GM21390 (cell line): ENCODE measurements around the gene AP1M2.
"Not testable (repeated sequence)": the region's sequence is repeated elsewhere in the genome, so short reads cannot be mapped to it uniquely, and the experiment has no call there.

Source experiments
- ATAC-seq: cut with Tn5 transposase; IDR thresholded peaks from one replicate; pipeline ENCODE4 v1.9.1; 2021; ENCODE audit not compliant: unreplicated experiment

The AP1M2 gene

DNA sequence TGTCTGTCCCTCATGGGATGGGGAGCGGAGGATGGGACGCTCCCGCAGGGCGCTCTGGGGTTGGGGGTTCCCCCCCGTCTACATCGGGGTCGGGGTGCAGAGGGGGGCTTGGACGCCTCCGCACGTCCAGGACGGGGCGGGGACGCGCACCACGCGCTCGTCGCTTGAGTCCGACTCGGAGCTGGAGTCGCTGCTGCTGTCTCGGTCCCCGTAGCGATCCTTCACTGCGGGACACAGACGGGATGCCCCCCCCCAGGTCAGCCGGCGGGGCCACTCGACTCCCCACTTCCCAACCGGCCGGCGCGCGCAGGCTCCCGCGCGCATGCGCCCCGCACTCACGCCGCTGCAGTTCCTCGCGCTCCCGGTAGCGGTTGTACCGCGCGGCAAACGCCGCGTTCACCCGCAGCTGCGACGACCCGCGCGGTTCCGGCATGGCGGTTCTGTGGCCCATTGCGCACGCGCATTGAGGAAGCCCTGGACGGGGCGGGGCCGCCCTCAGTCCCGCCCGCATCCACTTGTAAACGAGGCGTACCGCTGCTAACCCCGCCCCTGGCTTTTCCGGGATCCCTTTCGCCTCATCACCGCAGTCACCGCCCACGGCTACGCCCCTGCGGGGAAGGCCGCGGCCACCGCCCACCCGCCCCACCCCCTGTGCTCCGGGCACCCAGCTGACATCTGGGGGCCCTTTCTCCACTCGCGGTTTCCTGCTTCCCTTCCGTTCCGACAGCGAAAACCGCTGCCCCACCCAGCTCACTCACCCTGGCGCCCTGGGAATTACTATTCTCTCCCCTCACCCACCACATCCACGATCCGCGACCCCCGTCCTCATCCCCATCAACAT, 21.3 kb downstream of the AP1M2 start, which contains the start of gene KRI1:
TSS of gene KRI1 (minus strand) at position 444 of the 841 bp plus-strand sequence. CDS start at position 433, 11 bp downstream.
- ATAC-seq: peak; percentile 40

GRCh38 chr19:10565028-10565566, 22.0 kb downstream of the AP1M2 start:
- ATAC-seq: no peak

GRCh38 chr19:10562609-10563008, 24.5 kb downstream of the AP1M2 start:
- ATAC-seq: no peak

DNA sequence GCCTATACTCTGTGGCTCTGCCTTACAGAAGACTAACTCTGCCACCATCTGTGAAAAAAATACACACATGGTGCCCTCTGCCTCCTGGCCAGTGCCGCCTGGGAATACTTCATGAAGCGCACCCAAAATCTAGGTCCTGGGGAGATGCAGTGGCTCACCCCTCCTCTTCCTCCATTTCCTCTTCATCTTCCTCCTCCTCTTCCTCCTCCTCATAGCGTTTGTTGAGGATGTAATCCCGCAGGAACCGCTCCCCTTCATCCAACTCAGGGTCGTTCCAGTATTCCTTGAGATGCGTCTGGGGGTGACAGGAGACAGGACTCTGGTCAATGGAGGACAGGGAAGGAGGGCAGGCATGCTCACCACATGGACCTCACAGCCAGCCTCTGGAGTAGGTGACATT, 27.0 kb downstream of the AP1M2 start:
- no peak for ATAC-seq

DNA sequence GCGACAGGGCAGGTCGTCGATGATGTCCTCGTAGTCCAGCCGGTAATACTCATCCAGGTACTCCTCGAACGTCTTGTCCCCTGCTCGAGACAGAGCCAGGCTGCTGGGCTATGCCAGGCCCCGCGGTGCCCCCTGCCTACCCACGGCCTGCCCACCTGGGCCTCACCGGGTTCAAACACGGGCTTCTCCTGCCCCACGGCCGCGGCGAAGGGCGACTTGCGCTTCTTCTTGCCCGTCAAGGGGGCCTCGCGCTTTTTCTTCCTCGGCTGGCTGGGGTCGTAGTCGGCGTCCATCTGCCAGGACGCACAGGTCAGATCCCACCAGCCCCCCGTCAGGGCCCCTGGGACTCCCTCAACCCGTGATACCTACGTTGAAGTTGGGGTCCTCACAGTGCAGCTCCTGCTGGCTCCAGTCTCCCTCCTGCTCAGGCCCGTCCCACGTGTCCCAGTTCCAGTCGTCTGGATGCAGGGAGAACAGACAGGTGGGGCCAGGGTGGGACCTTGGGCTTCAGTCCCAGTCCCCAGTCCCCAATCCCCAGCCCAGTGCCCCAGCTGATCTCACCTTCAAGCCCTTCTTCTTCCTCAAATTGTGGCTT, 29.4 kb downstream of the AP1M2 start:
- ATAC-seq: no peak

DNA sequence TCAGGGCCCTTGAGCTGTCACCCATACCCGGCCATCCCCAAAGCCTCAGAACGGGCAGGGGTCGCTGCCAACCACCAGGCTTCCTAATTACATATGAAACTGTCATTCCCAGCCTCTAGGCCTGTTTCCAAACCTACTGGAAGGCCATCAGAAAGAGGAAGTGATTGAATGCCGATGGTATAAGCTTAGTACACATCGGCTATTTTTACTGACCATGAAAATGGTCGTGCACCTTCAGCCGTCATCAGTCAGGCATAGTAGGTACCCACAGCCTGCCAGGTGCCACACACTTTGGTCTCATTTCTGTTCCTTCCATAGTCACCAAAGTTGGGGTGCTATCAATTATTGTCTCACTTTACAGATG, 31.5 kb downstream of the AP1M2 start:
- ATAC-seq: no peak

DNA sequence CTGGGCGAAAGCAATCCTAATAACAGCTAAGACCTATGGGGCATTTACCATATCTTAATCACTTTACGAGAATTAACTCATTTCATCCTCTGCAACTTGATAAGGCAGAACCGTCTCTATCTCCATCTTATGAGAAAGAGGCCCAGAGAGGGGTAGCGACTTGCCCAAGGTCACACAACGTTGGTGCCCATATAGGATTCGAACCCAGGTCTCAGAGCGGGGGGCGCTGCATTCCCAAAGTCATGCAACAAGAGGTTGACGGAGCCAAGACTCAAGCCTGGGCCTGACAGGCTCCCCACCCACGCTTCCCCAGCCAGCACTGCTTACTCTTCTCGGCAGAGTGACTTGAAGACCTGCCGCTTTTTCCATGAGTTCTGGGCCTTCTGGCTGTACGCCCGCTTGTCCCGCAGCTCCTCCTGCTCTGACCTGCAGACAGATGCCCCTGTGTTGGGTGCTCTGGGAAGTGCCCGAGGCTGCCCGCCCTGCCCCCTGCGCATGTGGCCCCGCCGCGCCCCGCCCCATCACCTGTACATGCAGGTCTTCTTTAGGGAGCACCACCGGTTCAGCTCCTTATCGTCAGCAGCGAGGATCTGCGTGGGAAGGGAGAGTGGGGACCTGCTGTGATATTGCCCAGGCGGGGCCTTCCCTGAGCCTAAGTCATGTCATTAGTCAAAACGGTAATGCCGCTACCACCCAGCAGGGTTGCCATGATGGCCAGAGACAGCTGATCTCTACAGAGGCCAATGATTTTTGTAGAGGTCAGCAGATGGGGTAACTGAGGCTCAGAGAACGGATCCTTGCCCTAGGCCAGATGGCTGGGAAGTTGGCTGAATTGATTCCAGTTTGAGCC, 32.1 kb downstream of the AP1M2 start:
- ATAC-seq: no peak

DNA sequence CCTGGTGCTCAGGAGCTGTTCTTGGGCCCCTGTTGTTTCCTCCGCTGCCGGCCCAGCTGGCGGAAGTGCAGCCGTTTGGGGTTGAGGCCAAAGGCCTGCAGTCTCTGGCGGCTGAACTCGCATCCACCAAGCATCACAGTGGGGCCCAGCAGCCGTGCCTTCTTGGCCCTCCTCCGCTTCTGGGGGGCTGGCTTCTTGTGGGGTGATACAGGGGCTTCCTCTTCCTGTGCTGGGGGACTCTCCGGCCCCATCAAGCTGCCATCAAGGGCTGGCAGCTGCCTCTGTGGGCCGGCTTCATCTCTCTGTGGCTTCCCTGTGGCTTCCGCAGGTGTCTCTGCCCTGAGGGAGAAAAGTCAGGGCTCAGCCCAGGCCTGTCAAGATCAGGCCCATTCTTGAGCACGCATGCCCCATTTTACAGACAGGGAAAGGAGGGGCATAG, 33.1 kb downstream of the AP1M2 start:
- no peak for ATAC-seq

GRCh38 chr19:10553087-10553667, 33.9 kb downstream of the AP1M2 start:
- ATAC-seq: no peak

GRCh38 chr19:10552510-10553053, 34.5 kb downstream of the AP1M2 start:
- no peak for ATAC-seq

GRCh38 chr19:10551698-10552301, 35.3 kb downstream of the AP1M2 start:
- no peak for ATAC-seq

GRCh38 chr19:10551006-10551405, 36.1 kb downstream of the AP1M2 start:
- ATAC-seq: not testable (repeated sequence)

DNA sequence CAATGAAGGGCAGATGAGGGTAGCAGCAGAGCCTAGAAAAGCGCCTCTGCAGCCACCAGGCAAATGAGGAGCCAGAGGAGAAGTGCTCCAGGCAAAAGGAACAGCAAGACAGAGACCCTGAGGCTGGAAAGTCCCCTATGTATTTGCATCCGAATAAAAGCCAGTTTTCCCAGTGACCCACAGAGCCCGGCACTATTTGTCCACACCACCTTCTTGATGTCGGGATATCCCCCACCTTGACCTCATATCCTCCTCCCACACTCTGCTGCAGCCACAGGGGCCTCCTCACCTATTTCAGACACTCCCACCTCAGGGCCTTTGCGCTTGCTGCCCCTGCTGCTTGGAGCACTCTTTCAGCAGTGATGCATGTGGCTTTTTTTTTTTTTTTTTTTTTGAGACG, 36.8 kb downstream of the AP1M2 start:
- no peak for ATAC-seq

DNA sequence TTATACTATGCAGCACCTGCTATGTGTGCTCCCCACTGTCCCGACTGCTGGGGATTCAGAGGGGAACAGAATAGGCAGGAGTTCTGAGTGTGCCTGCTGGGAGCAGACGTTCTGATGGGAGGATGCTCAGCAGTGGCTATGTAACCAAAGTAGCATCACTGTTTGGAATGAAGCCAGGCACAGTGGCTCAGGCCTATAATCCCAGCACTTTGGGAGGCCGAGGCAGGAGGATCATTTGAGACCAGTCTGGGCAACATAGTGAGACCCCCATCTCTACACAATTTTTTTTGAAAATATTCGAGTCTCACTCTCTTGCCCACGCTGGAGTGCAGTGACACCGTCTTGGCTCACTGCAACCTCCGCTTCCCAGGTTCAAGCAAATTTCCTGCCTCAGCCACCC, 37.4 kb downstream of the AP1M2 start:
- no peak for ATAC-seq

GRCh38 chr19:10548746-10549276, 38.3 kb downstream of the AP1M2 start:
- no peak for ATAC-seq

DNA sequence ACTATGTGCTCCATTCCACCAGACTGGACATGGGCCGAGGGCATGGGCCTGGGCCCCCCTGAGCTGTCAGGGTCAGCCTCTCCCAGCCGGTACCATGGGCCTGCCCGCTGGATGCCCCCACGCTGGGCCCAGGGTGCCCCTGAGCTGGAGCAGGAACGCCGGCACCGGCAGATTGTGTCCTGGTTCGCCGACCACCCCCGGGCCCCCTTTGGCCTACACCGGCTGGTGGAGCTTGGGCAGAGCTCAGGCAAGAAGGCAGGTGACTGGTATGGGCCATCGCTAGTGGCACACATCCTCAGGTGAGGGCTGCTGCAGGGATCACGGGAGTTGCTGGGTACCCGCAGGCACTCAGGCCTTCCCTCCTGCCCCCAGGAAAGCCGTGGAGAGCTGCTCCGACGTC, 40.3 kb downstream of the AP1M2 start:
- ATAC-seq: no peak

DNA sequence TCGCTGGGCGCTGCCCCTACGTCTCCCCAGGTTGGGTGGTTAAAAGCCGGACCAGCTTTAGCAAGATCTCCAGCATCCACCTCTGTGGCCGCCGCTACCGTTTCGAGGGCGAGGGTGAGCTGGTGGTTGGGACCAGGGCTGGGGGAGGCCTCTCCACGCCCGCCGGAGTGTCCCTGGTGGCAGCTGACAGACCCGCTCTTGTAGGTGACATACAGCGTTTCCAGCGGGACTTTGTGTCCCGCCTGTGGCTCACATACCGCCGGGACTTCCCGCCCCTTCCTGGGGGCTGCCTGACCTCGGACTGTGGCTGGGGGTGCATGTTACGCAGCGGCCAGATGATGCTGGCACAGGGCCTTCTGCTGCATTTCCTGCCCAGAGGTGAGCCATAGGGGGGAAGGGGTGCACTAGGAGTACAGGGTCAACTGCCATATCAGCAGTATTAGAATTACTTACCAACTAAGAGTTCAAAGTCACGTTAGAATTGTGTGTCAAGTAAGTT, 42.3 kb downstream of the AP1M2 start:
- no peak for ATAC-seq

DNA sequence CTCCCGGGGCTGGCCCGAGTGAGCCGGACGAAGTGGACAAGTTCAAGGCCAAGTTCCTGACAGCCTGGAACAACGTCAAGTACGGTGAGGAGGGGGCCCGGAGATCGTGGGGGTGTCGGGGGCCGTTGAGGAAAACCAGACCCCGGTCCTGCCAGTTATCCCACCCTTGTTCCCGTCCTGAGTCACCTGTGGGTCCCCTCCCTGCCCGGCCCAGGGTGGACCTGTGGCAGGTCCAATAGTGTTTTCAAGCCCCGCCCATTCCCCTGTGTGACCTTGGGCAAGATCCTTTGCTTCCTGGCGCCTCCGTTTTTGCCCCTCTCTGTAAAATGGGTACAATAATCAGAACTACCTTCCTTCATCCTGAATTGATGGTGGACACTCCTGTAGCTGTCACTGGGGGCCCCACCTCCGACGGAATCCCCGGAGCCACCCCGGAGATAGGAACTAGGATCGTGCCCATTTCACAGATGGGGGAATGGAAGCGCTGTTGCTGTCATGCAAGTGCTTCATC, 42.8 kb downstream of the AP1M2 start:
- no peak for ATAC-seq

DNA sequence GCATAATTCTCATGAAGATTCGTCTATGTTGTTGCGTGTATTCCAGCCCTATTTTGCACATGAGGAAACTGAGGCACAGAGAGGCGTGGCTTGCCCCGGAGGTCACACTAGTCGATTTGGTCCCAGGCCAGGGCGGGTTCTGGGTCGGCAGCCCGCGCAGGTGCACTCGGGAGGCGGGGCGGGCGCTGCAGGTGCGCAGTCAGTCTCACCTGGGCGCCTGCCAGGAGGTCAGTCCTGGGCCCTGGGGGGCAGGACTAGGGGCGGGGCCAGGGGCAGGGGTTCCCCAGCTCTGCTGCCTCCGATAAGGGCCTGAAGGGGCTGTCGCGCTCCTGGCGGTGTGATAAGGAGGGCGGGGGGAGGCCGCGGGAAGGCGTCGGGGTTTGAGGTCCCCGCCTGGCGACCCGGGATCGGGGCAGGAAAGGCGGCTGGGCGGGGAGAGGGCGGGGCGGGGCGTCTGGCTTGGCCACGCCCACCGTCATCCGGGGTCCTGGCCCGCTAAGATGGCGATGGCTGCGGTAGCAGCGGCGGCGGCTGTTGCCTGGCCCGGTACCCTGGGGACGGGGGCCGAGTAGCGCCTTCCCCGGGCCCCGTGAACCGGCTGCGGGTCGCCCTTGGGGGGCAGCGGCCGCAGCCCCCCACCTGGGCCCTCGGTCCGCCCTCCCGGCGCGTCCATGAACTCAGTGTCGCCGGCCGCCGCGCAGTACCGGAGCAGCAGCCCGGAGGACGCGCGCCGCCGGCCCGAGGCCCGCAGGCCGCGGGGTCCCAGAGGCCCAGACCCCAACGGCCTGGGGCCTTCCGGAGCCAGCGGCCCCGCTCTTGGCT, 43.5 kb downstream of the AP1M2 start, which contains the start of gene ATG4D:
TSS of gene ATG4D (plus strand) at position 485 of the 822 bp plus-strand sequence. CDS start at position 672, 187 bp downstream.
- ATAC-seq: peak; percentile 77
